Measurements from ENCODE around the gene ELMOD2.

The ELMOD2 gene

GRCh38 chr4:140581078-140581477 is 57.1 kb downstream of the ELMOD2 start:
- DNase-seq (ENCODE audit: low spot score), result no peak

GRCh38 chr4:140584439-140584838 is 60.5 kb downstream of the ELMOD2 start:
- no peak for DNase-seq (ENCODE audit: low spot score)

DNA sequence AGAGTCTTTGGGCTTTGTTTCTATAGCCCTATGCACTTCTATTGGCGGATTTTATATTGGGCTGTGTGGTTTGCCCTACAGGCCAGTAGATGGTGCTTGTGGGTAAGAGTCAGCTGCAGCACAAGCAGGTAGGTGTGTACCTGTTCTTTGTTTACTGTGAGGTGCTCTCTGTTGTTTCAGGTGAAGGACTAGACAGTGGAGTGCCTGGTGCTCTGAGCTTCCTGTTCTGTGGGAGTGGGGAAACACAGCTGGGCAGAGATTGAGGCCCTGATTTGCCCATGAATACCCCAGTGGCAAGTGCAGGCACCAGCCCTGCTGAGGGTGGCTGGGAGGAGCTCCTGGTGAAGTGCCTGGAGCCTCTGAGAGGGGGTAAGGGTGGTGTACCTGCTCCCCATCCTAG is 71.1 kb downstream of the ELMOD2 start:
- DNase-seq (ENCODE audit: low spot score), result no peak

DNA sequence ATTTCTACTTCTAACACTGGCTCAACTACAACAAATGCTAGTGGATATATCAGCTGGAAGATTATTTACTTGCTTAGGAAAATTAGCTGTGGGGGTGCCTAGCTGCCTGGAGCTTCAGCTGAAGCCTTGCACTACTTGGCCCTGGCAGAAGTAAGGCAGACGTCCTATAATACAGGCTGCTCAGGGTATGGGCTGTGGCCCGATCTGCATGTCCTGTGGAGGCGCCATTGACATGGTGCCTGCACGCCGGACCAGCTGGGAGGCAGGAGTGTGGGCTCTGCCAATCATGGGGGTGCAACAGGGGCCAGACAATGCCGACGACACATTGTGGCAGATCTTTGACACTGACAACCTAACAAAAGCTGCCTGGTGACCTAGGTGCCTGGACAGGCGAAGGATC is 76.4 kb downstream of the ELMOD2 start:
- no peak for DNase-seq (ENCODE audit: low spot score)

- DNase-seq (ENCODE audit: low spot score), result no peak
Observed at GRCh38 chr4:140602714-140603113, 78.7 kb downstream of the ELMOD2 start.

GRCh38 chr4:140603286-140603685 is 79.3 kb downstream of the ELMOD2 start:
- no peak for DNase-seq (ENCODE audit: low spot score)

Small RNAs within 50 kb of the gene (small RNA-seq; reads per million reads assigned to genes)
- gene AC108019.1 (0 reads per million in 2 experiments), gene RN7SL152P (0 to 0.04 reads per million in 2 experiments)

Measured in SK-N-DZ (cell line).